WI38 (cell line): ENCODE results near the gene AP4S1.
"Not testable (repeated sequence)": the region's sequence is repeated elsewhere in the genome, so short reads cannot be mapped to it uniquely, and the experiment has no call there.

Experiments used
- H3K4me3 ChIP-seq: 2 replicates; pipeline ENCODE4 v1.5.1; 2011; ENCODE audit warnings: low read depth, mild to moderate bottlenecking, control low read depth, low read length
- TF ChIP-seq, protein P1 (sequence below): IDR thresholded peaks from 2 replicates; pipeline ENCODE4 v1.5.1; 2012; ENCODE audit warnings: low read depth, mild to moderate bottlenecking, control low read depth, low read length

AP4S1 gene

DNA sequence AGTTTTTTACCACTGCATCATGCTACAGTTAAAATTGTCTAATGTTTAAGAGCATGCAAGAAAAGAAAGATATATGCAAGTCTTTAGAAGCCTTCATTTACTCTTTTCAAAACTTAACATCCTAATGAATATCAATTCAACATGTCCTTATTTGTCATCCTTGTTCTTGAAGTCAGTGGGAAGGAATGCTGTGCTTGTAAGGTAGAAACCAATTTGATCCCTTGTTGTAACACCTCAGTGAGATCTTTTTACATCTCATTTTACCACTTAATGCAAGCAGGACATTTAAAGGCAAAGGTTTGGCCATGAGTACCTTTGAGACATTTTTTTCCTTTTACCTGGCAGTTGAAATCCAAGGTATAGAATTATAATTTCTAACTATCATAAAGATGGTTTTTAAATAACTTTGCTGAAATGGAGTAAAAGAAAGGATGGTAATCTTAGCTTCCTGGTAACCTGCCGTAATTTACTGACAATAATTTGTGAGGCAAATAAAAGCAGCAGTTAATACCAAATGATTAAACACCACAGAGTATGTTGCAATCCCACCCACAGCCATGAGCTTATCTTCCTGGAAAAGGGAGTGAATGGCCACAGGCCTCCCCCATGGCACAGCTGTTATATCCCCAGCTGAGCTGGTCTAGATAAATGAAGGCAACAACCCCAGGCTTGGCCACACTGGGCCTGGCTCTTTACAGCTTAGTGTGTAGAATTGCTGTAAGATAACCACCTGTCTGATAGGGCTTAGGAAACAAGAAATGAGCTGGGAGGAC lies 33.9 kb downstream of the AP4S1 start:
- TF ChIP-seq, protein P1, sequence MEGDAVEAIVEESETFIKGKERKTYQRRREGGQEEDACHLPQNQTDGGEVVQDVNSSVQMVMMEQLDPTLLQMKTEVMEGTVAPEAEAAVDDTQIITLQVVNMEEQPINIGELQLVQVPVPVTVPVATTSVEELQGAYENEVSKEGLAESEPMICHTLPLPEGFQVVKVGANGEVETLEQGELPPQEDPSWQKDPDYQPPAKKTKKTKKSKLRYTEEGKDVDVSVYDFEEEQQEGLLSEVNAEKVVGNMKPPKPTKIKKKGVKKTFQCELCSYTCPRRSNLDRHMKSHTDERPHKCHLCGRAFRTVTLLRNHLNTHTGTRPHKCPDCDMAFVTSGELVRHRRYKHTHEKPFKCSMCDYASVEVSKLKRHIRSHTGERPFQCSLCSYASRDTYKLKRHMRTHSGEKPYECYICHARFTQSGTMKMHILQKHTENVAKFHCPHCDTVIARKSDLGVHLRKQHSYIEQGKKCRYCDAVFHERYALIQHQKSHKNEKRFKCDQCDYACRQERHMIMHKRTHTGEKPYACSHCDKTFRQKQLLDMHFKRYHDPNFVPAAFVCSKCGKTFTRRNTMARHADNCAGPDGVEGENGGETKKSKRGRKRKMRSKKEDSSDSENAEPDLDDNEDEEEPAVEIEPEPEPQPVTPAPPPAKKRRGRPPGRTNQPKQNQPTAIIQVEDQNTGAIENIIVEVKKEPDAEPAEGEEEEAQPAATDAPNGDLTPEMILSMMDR = no peak
- H3K4me3 ChIP-seq = no peak overlapping the region

DNA sequence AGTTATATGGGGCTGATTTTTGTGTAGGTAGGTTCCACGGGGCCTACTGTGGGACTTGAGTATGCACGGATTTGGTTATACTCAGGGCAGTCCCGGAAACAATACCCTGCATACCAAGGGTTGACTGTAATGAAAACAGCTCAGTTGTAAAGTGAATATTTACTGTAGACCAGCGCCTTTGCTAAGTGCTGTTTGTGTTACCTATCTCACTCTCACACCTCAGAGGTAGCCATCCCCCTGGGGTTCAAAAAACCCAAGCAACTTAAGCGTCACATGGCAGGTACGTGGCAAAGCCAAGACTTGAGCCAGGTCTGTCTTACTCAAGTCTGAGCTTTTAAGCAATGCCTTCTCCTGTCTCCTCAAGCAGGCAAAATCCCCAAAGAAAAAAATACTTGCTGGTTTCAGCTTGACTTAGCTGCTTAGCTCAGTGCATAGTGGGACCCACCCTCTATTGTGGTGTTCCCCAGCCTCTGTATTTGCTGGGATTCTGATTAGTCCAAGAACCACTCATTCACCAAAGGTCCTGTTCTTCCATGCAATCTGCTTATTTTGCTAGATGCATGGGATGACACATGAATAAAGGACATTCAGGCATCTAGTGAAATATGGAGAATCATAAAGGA lies 34.9 kb downstream of the AP4S1 start:
- TF ChIP-seq, protein P1 = no peak
- H3K4me3 ChIP-seq = no peak overlapping the region

DNA sequence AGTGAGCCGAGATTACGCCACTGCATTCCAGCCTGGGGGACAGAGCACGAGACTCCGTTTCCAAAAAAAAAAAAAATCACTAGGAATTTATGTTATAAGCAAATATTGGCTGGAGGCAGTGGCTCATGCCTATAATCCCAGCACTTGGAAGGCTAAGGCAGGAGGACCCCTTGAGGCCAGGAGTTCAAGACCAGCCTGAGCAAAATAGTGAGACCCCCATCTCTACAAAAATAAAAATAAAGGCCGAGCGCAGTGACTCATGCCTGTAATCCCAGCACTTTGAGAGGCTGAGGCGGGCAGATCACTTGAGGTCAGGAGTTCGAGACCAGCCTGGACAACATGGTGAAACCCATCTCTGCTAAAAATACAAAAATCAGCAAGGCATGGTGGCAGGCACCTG lies 37.5 kb downstream of the AP4S1 start:
- H3K4me3 ChIP-seq = not testable (repeated sequence)

DNA sequence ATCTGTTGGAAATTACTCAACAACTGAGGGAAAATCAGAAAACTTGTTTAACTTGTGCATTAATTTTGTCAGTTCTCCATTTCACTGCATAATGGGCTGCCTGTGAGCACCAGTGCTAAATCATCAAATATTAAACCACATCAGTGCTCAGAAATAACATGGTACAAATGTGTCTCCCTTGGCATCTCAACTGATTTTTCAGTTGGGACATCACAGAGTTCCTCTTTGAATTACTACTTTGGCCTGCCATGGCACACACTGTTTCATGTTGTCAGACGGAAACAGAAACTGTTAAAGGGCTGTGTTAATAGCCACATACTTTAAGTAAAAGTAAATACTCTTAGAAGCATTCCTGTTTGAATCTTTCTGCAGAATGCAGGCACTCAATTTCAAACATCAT lies 42.8 kb downstream of the AP4S1 start:
- H3K4me3 ChIP-seq = no peak overlapping the region
- TF ChIP-seq, protein P1 = no peak

DNA sequence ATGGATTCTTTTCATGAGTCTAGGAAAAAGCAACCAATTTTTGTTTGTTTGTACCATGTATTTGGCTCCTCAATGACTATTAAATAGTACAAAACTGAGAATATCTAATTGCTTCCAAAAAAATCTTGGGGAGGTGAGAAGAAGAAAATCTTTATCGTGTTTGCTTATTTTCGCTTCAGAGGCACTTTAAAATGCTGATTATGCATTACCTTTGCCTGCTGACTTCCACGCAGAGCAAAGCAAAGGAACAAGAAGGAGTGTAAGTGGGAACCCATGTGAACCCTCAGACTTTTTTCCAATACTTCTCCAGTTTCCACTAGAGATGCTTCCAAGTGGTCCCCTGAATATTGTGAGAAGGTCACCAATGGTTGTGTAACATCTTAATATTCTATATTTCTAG lies 43.9 kb downstream of the AP4S1 start:
- TF ChIP-seq, protein P1 = no peak
- no peak overlapping the region for H3K4me3 ChIP-seq

DNA sequence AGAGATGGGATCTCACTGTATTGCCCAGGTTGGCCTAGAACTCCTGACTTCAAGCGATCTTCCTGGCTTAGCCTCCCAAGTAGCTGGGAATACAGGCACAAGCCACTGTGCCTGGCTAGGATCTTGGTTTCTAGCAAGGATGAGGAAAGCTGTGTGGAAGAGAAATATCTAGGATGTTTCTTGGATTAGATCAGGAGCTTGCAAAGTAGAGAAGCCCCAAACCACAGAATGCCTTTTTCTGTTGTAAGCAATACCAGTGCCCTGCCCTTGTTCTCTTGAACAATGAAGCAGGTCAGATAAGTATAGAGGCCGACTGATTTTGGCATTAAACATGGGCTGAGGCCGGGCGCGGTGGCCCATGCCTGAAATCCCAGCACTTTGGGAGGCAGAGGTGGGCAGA lies 45.0 kb downstream of the AP4S1 start:
- no peak overlapping the region for H3K4me3 ChIP-seq
- TF ChIP-seq, protein P1 = no peak

DNA sequence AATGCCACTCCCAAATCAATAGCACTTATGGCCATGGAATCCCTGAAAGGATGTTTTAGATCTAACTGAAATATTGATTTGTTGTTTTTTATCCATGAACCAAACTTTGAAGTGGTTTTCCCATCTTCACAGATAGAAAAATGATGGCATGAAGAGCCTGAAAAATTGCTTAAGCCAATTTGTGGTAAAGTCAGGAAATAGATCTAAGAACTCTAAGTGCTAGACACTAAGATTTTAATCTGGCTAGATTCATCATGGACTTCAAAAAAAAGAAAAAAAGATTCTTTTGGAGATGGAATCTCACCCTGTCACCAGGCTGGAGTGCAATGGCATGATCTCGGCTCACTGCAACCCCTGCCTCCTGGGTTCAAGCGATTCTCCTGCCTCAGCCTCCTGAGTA lies 45.7 kb downstream of the AP4S1 start:
- TF ChIP-seq, protein P1 = no peak

More for the DNA sequence above, 45.7 kb downstream of the AP4S1 start:
- H3K4me3 ChIP-seq = no peak overlapping the region
